ENCODE measurements around the gene CNPY1. TPM values are rescaled to one million over a fixed set of nuclear protein-coding genes. Genes with fewer than 3 reads are reported as not detected.
"Not testable (repeated sequence)": the region's sequence is repeated elsewhere in the genome, so short reads cannot be mapped to it uniquely, and the experiment has no call there.

Gene CNPY1
- total RNA-seq (2014; rRNA removed; shearing (Covaris generic)) (not detected in 2 replicates), polyA plus RNA-seq (2016; fragmentation: Nextera tagmentation; extraction: Ambion mirVana) (not detected in 2 replicates)

GRCh38 chr7:155546449-155546848 lies at the start of gene CNPY1:
CNPY1 (minus strand) TSS chr7:155546559; CDS start chr7:155545929, 630 bp downstream.
- H3K4me2 ChIP-seq (ENCODE audit: unreplicated experiment); DNase-seq; H3K4me1 ChIP-seq (ENCODE audit: insufficient read depth); H4K20me1 ChIP-seq (ENCODE audit: insufficient read depth); H3K4me3 ChIP-seq; in situ Hi-C loops (cut with MboI); H2AFZ ChIP-seq; H3K79me2 ChIP-seq (ENCODE audit: insufficient read depth); H3K27ac ChIP-seq; H3K9me2 ChIP-seq (ENCODE audit: insufficient read depth); H3K9me3 ChIP-seq (ENCODE audit: low read depth); H3F3A ChIP-seq (ENCODE audit: insufficient read depth); H3K9ac ChIP-seq; H3K36me3 ChIP-seq (ENCODE audit: low read depth): not testable (repeated sequence)
- H3K27me3 ChIP-seq (replicated peaks; ENCODE audit: insufficient read depth): peaks cover 15% of the 10 kb centered on the region
- WGBS, 2 experiments (ENCODE audit: low coverage in 1 of 2, low lambda C conversion rate in 2 of 2, missing lambda C conversion rate in 2 of 2): 36 to 38% methylated on average over 1 of the region's 1 CpG

GRCh38 chr7:155594961-155595366 lies 48.6 kb upstream of the CNPY1 start:
- Histone ChIP-seq H3K36me3 (ENCODE audit: low read depth) (no peaks in the 10 kb centered on the region), H3K9me2 (ENCODE audit: insufficient read depth) (no peaks in the 10 kb centered on the region), H3K27me3 (replicated peaks; ENCODE audit: insufficient read depth) (peaks cover 7% of the 10 kb centered on the region; the same call in 1 of the 2 replicates), H3F3A (ENCODE audit: insufficient read depth) (0 out of 2 replicates have a peak, but pooled peaks cover 3% of the 10 kb centered on the region), H3K27ac (no peak overlapping the region), H2AFZ (no peak overlapping the region), H4K20me1 (ENCODE audit: insufficient read depth) (no peaks in the 10 kb centered on the region), H3K79me2 (ENCODE audit: insufficient read depth) (no peaks in the 10 kb centered on the region), H3K4me1 (ENCODE audit: insufficient read depth) (no peaks in the 10 kb centered on the region), H3K9me3 (ENCODE audit: low read depth) (no peaks in the 10 kb centered on the region), H3K4me2 (ENCODE audit: unreplicated experiment) (no peak overlapping the region), H3K9ac (no peak overlapping the region), H3K4me3 (no peak overlapping the region)
- 0 to 4% methylated on average over 3 of the region's 3 CpGs for WGBS, 2 experiments (ENCODE audit: low coverage in 1 of 2, low lambda C conversion rate in 2 of 2, missing lambda C conversion rate in 2 of 2)
- DNase-seq: no peak
- no peak for TF ChIP-seq EZH2 (IDR thresholded peaks at IDR 0.05; ENCODE audit: insufficient read depth, poor library complexity, severe bottlenecking)
- TF ChIP-seq EZH2phosphoT487 (IDR thresholded peaks at IDR 0.05; ENCODE audit: insufficient read depth, low read depth): no peak
- in situ Hi-C loops (cut with MboI): no loop called here

DNA sequence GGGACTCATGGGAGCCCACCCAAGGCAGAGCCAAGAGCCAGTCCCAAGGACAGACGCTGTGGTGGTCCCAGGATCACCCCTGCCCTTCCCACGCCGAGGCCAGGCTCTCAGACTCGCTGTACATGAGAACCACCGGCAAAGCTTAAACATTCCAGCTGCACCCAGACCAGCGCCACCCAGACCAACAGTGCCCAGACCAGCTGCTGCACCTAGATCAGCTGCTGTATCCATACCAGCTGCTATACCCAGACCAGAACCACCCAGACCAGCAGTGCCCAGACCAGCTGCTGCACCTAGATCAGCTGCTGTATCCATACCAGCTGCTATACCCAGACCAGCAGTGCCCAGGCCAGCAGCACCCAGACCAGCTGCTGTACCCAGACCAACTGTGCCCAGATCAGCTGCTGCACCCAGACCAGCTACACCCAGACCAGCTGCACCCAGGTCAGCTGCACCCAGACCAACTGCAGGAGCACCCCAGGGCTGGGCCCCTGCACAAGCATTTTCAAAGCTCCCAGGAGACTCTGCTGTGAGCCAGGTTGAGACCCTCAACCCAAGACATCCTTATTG lies 47.9 kb upstream of the CNPY1 start:
- no peak overlapping the region for H3K4me3 ChIP-seq
- H3K4me2 ChIP-seq (ENCODE audit: unreplicated experiment): no peak overlapping the region
- no peaks in the 10 kb centered on the region; the same call in 1 of the 2 replicates for H3K27me3 ChIP-seq (replicated peaks; ENCODE audit: insufficient read depth)
- H3K79me2 ChIP-seq (ENCODE audit: insufficient read depth): no peaks in the 10 kb centered on the region
- H4K20me1 ChIP-seq (ENCODE audit: insufficient read depth): no peaks in the 10 kb centered on the region
- no peaks in the 10 kb centered on the region for H3K36me3 ChIP-seq (ENCODE audit: low read depth)
- no peaks in the 10 kb centered on the region for H3K9me3 ChIP-seq (ENCODE audit: low read depth)
- 70 to 80% methylated on average over 6 of the region's 6 CpGs for WGBS, 2 experiments (ENCODE audit: low coverage in 1 of 2, low lambda C conversion rate in 2 of 2, missing lambda C conversion rate in 2 of 2)
- no peak overlapping the region for H3K27ac ChIP-seq
- no peaks in the 10 kb centered on the region for H3K4me1 ChIP-seq (ENCODE audit: insufficient read depth)
- H2AFZ ChIP-seq: no peak overlapping the region
- in situ Hi-C loops (cut with MboI): no loop called here
- H3K9ac ChIP-seq: no peak overlapping the region
- DNase-seq: no peak
- no peak for TF ChIP-seq EZH2 (IDR thresholded peaks at IDR 0.05; ENCODE audit: insufficient read depth, poor library complexity, severe bottlenecking)
- no peak for TF ChIP-seq EZH2phosphoT487 (IDR thresholded peaks at IDR 0.05; ENCODE audit: insufficient read depth, low read depth)
- 0 out of 2 replicates have a peak, but pooled peaks cover 3% of the 10 kb centered on the region for H3F3A ChIP-seq (ENCODE audit: insufficient read depth)
- no peaks in the 10 kb centered on the region for H3K9me2 ChIP-seq (ENCODE audit: insufficient read depth)

GRCh38 chr7:155593461-155594162 lies 47.3 kb upstream of the CNPY1 start:
- H3F3A ChIP-seq (ENCODE audit: insufficient read depth): 0 out of 2 replicates have a peak, but pooled peaks cover 3% of the 10 kb centered on the region
- H3K9ac ChIP-seq: no peak overlapping the region
- no peak overlapping the region for H3K4me2 ChIP-seq (ENCODE audit: unreplicated experiment)
- H3K4me1 ChIP-seq (ENCODE audit: insufficient read depth): no peaks in the 10 kb centered on the region
- no peaks in the 10 kb centered on the region for H3K9me2 ChIP-seq (ENCODE audit: insufficient read depth)
- H3K27me3 ChIP-seq (replicated peaks; ENCODE audit: insufficient read depth): no peaks in the 10 kb centered on the region; the same call in 1 of the 2 replicates
- DNase-seq: no peak
- WGBS, 2 experiments (ENCODE audit: low coverage in 1 of 2, low lambda C conversion rate in 2 of 2, missing lambda C conversion rate in 2 of 2): 55 to 58% methylated on average over 15 of the region's 15 CpGs
- no peak overlapping the region for H3K27ac ChIP-seq
- no peak overlapping the region for H2AFZ ChIP-seq
- no peak overlapping the region for H3K4me3 ChIP-seq
- no peaks in the 10 kb centered on the region for H3K79me2 ChIP-seq (ENCODE audit: insufficient read depth)
- H3K9me3 ChIP-seq (ENCODE audit: low read depth): no peaks in the 10 kb centered on the region
- H3K36me3 ChIP-seq (ENCODE audit: low read depth): no peaks in the 10 kb centered on the region
- no peaks in the 10 kb centered on the region for H4K20me1 ChIP-seq (ENCODE audit: insufficient read depth)
- TF ChIP-seq EZH2phosphoT487 (IDR thresholded peaks at IDR 0.05; ENCODE audit: insufficient read depth, low read depth): no peak
- no peak for TF ChIP-seq EZH2 (IDR thresholded peaks at IDR 0.05; ENCODE audit: insufficient read depth, poor library complexity, severe bottlenecking)
- in situ Hi-C loops (cut with MboI): no loop called here
